ENCODE measurements around the gene MED13L. TPM values are rescaled to one million over a fixed set of nuclear protein-coding genes. Genes with fewer than 3 reads are reported as not detected.

The MED13L gene
- total RNA-seq, 4 donors from 2014 or later: 126 to 194 (median 154) TPM

GRCh38 chr12:115942346-115942745 lies 335.1 kb downstream of the MED13L start:
- H3K4me1 ChIP-seq: no peaks in the 10 kb centered on the region
- H3K36me3 ChIP-seq: no peaks in the 10 kb centered on the region
- H3K4me3 ChIP-seq: no peak overlapping the region
- no peak for DNase-seq
- WGBS, 2 donors (ENCODE audit: low coverage in 1 of 2): 86% methylated on average over 1 of the region's 1 CpG; no CpG with 5 or more reads in 1 of the 2 donors
- in situ Hi-C loops (cut with MboI; ENCODE audit: low pct_ligation_motif_present in 1 of 4, low pct_unique_long_range_greater_than_20kb in 1 of 4, low sequenced_read_pairs in 3 of 4) (no loop called here), intact Hi-C loops (cut with DNase I; ENCODE audit: low total_unique reads) (no loop called here)
- H3K27me3 ChIP-seq: no peaks in the 10 kb centered on the region
- H3K27ac ChIP-seq: no peak overlapping the region
- peaks cover 5 to 8% of the 10 kb centered on the region in 2 donors for H3K9me3 ChIP-seq
- no peak for TF ChIP-seq POLR2AphosphoS5 (IDR thresholded peaks at IDR 0.05)
- TF ChIP-seq CTCF (IDR thresholded peaks at IDR 0.05): no peak
- TF ChIP-seq POLR2A (IDR thresholded peaks at IDR 0.05): no peak
- TF ChIP-seq EP300 (IDR thresholded peaks at IDR 0.05; ENCODE audit: low read depth): no peak

GRCh38 chr12:115941362-115941761 lies 336.1 kb downstream of the MED13L start:
- Histone ChIP-seq H3K4me3 (no peak overlapping the region), H3K36me3 (no peaks in the 10 kb centered on the region), H3K27me3 (no peaks in the 10 kb centered on the region), H3K9me3 (peaks cover 5 to 8% of the 10 kb centered on the region in 2 donors), H3K27ac (no peak overlapping the region), H3K4me1 (no peaks in the 10 kb centered on the region)
- DNase-seq: no peak
- intact Hi-C loops (cut with DNase I; ENCODE audit: low total_unique reads): no loop called here
- WGBS, 2 donors (ENCODE audit: low coverage in 1 of 2): 94 to 100% methylated on average over 2 to 5 of the region's 5 CpGs
- in situ Hi-C loops (cut with MboI; ENCODE audit: low pct_ligation_motif_present in 1 of 4, low pct_unique_long_range_greater_than_20kb in 1 of 4, low sequenced_read_pairs in 3 of 4): no loop called here
- TF ChIP-seq EP300 (IDR thresholded peaks at IDR 0.05; ENCODE audit: low read depth) (no peak), POLR2A (IDR thresholded peaks at IDR 0.05) (no peak), POLR2AphosphoS5 (IDR thresholded peaks at IDR 0.05) (no peak), CTCF (IDR thresholded peaks at IDR 0.05) (no peak)

GRCh38 chr12:115938794-115939377 lies 338.6 kb downstream of the MED13L start:
- Histone ChIP-seq H3K4me3 (no peak overlapping the region), H3K9me3 (peaks cover 5 to 8% of the 10 kb centered on the region in 2 donors), H3K27me3 (no peaks in the 10 kb centered on the region), H3K36me3 (no peaks in the 10 kb centered on the region), H3K27ac (no peak overlapping the region), H3K4me1 (no peaks in the 10 kb centered on the region)
- in situ Hi-C loops (cut with MboI; ENCODE audit: low pct_ligation_motif_present in 1 of 4, low pct_unique_long_range_greater_than_20kb in 1 of 4, low sequenced_read_pairs in 3 of 4): no loop called here
- WGBS, 2 donors (ENCODE audit: low coverage in 1 of 2): 87 to 100% methylated on average over 1 of the region's 1 CpG
- TF ChIP-seq EP300 (IDR thresholded peaks at IDR 0.05; ENCODE audit: low read depth): no peak
- TF ChIP-seq CTCF (IDR thresholded peaks at IDR 0.05): no peak
- no peak for TF ChIP-seq POLR2AphosphoS5 (IDR thresholded peaks at IDR 0.05)
- TF ChIP-seq POLR2A (IDR thresholded peaks at IDR 0.05): no peak
- intact Hi-C loops (cut with DNase I; ENCODE audit: low total_unique reads): no loop called here
- no peak for DNase-seq

GRCh38 chr12:115936997-115937916 lies 340.2 kb downstream of the MED13L start:
- Histone ChIP-seq H3K4me3 (no peak overlapping the region), H3K36me3 (no peaks in the 10 kb centered on the region), H3K4me1 (no peaks in the 10 kb centered on the region), H3K9me3 (peaks cover 5 to 8% of the 10 kb centered on the region in 2 donors), H3K27me3 (no peaks in the 10 kb centered on the region), H3K27ac (no peak overlapping the region)
- TF ChIP-seq EP300 (IDR thresholded peaks at IDR 0.05; ENCODE audit: low read depth) (no peak), POLR2AphosphoS5 (IDR thresholded peaks at IDR 0.05) (no peak)
- no peak for DNase-seq
- intact Hi-C loops (cut with DNase I; ENCODE audit: low total_unique reads): no loop called here
- in situ Hi-C loops (cut with MboI; ENCODE audit: low pct_ligation_motif_present in 1 of 4, low pct_unique_long_range_greater_than_20kb in 1 of 4, low sequenced_read_pairs in 3 of 4): no loop called here
- WGBS, 2 donors (ENCODE audit: low coverage in 1 of 2): 50 to 58% methylated on average over 5 to 8 of the region's 8 CpGs

Data from transverse colon (tissue), 4 donors.